ENCODE data around the gene ZFP69B. TPM values are rescaled to one million over a fixed set of nuclear protein-coding genes. Genes with fewer than 3 reads are reported as not detected.

The ZFP69B gene
- total and polyA plus RNA-seq, 2 of the 8 experiments (the other 6 are each of a cell fraction or from before 2014, with no cell fraction given): 1.7 to 8.2 TPM

- no peak for TF ChIP-seq EZH2 (IDR thresholded peaks at IDR 0.05; ENCODE audit: low read depth, low read length, severe bottlenecking)
- peak; percentile 57; the same call in 1 of the 2 replicates for TF ChIP-seq MAX (IDR thresholded peaks at IDR 0.05)
- peak; percentile 96; the same call in 1 of the 2 replicates for TF ChIP-seq RBBP5 (IDR thresholded peaks at IDR 0.05; ENCODE audit: borderline replicate concordance, low read depth, low read length)
- peak; percentile 47; the same call in 1 of the 2 replicates for TF ChIP-seq EGR1 (IDR thresholded peaks at IDR 0.05; ENCODE audit: borderline replicate concordance, low read depth, low read length)
These were observed 26.8 kb downstream of the ZFP69B start, which contains the start of gene ZFP69 (continued) for GRCh38 chr1:40476924-40477677.
